MM.1S (cell line): ENCODE results near the gene ATXN10.

ENCODE experiments used
- DNase-seq: peaks from one replicate; pipeline ENCODE4 v3.0.0-alpha.2; 2015
- H2AFZ ChIP-seq: fragments of 300-600 bp; sonication (generic); 2 replicates; pipeline ENCODE4 v1.6.0; 2016; ENCODE audit warnings: antibody characterized with exemption, low read length
- H3F3A ChIP-seq: fragments of 300-600 bp; sonication (generic); 2 replicates; pipeline ENCODE4 v1.6.1; 2016; ENCODE audit warnings: mild to moderate bottlenecking, antibody characterized with exemption, low read length, moderate library complexity, mixed read lengths; ENCODE audit not compliant: insufficient read depth
- H3K27ac ChIP-seq: fragments of 300-600 bp; sonication (generic); 2 replicates; pipeline ENCODE4 v1.5.1; 2016; ENCODE audit warnings: mild to moderate bottlenecking, low read length
- H3K27me3 ChIP-seq: fragments of 300-600 bp; sonication (generic); replicated peaks from 2 replicates; pipeline ENCODE4 v1.6.0; 2016; ENCODE audit warnings: low read length; ENCODE audit not compliant: insufficient read depth
- H3K36me3 ChIP-seq: fragments of 300-600 bp; sonication (generic); replicated peaks from 2 replicates; pipeline ENCODE4 v1.6.1; 2016; ENCODE audit warnings: mild to moderate bottlenecking, low read length, mixed read lengths; ENCODE audit not compliant: insufficient read depth
- H3K4me1 ChIP-seq: fragments of 300-600 bp; sonication (generic); 2 replicates; pipeline ENCODE4 v1.6.1; 2016; ENCODE audit warnings: low read length, mixed read lengths
- H3K4me2 ChIP-seq: fragments of 300-600 bp; sonication (generic); 2 replicates; pipeline ENCODE4 v1.6.0; 2016; ENCODE audit warnings: low read depth, low read length
- H3K4me3 ChIP-seq: fragments of 300-600 bp; sonication (generic); 2 replicates; pipeline ENCODE4 v1.5.1; 2016; ENCODE audit warnings: low read length, mixed read lengths
- H3K79me2 ChIP-seq: fragments of 300-600 bp; sonication (generic); 2 replicates; pipeline ENCODE4 v1.6.1; 2016; ENCODE audit warnings: mixed run types, low read length, mixed read lengths
- H3K9ac ChIP-seq: fragments of 300-600 bp; sonication (generic); 2 replicates; pipeline ENCODE4 v1.6.1; 2016; ENCODE audit warnings: low read length, mixed read lengths
- H3K9me2 ChIP-seq: fragments of 300-600 bp; sonication (generic); replicated peaks from 2 replicates; pipeline ENCODE4 v1.6.1; 2016; ENCODE audit warnings: mild to moderate bottlenecking, low read length, mixed read lengths; ENCODE audit not compliant: insufficient read depth
- H3K9me3 ChIP-seq: fragments of 300-600 bp; sonication (generic); replicated peaks from 2 replicates; pipeline ENCODE4 v1.6.1; 2016; ENCODE audit warnings: mild to moderate bottlenecking, low read length, mixed read lengths; ENCODE audit not compliant: insufficient read depth
- H4K20me1 ChIP-seq: fragments of 300-600 bp; sonication (generic); 2 replicates; pipeline ENCODE4 v1.6.1; 2016; ENCODE audit warnings: mild to moderate bottlenecking, low read length, moderate library complexity, mixed read lengths; ENCODE audit not compliant: insufficient read depth
- CTCF ChIP-seq: fragments of 300-600 bp; sonication (generic); IDR thresholded peaks from 2 replicates; pipeline ENCODE4 v1.5.1; 2016; ENCODE audit warnings: antibody characterized with exemption, low read length, mixed read lengths
- EZH2 ChIP-seq: fragments of 300-600 bp; sonication (generic); optimal IDR thresholded peaks from 2 replicates; pipeline ENCODE3; 2017; ENCODE audit warnings: low read depth, mild to moderate bottlenecking, antibody characterized with exemption, low read length, mixed read lengths
- EZH2phosphoT487 ChIP-seq: fragments of 300-600 bp; sonication (generic); IDR thresholded peaks from 2 replicates; pipeline ENCODE4 v1.6.1; 2018; ENCODE audit warnings: antibody characterized with exemption, low read length

Gene ATXN10

GRCh38 chr22:45777852-45778375 lies 106.3 kb downstream of the ATXN10 start:
- no peak for DNase-seq

GRCh38 chr22:45781459-45781858 lies 109.8 kb downstream of the ATXN10 start:
- no peak overlapping the region for H3K4me3 ChIP-seq
- H3K9me2 ChIP-seq, result no peaks in the 10 kb centered on the region
- H3F3A ChIP-seq, result peaks cover 14% of the 10 kb centered on the region
- no peak for DNase-seq
- H2AFZ ChIP-seq, result no peak overlapping the region
- no peak overlapping the region for H3K27ac ChIP-seq
- H3K9ac ChIP-seq, result no peak overlapping the region
- H3K4me2 ChIP-seq, result no peak overlapping the region
- no peak for TF ChIP-seq EZH2phosphoT487
- TF ChIP-seq EZH2, result no peak
- TF ChIP-seq CTCF, result no peak
- H3K27me3 ChIP-seq, result no peaks in the 10 kb centered on the region
- H3K9me3 ChIP-seq, result no peaks in the 10 kb centered on the region
- no peaks in the 10 kb centered on the region for H4K20me1 ChIP-seq
- no peaks in the 10 kb centered on the region for H3K36me3 ChIP-seq
- peaks cover 16% of the 10 kb centered on the region for H3K79me2 ChIP-seq
- peaks cover 33% of the 10 kb centered on the region for H3K4me1 ChIP-seq

More at GRCh38 chr22:45777852-45778375, 106.3 kb downstream of the ATXN10 start:
- H3K4me2 ChIP-seq, result no peak overlapping the region
- H3K9me3 ChIP-seq, result no peaks in the 10 kb centered on the region
- no peak overlapping the region for H2AFZ ChIP-seq
- H3K36me3 ChIP-seq, result no peaks in the 10 kb centered on the region
- H3K4me3 ChIP-seq, result no peak overlapping the region
- H3K4me1 ChIP-seq, result no peaks in the 10 kb centered on the region
- H3K27me3 ChIP-seq, result no peaks in the 10 kb centered on the region
- no peaks in the 10 kb centered on the region for H3F3A ChIP-seq
- no peak overlapping the region for H3K9ac ChIP-seq
- H3K9me2 ChIP-seq, result no peaks in the 10 kb centered on the region
- H3K79me2 ChIP-seq, result peaks cover 16% of the 10 kb centered on the region; the same call in 1 of the 2 replicates
- no peaks in the 10 kb centered on the region for H4K20me1 ChIP-seq
- H3K27ac ChIP-seq, result no peak overlapping the region
- no peak for TF ChIP-seq CTCF
- TF ChIP-seq EZH2phosphoT487, result no peak

- DNase-seq, result no peak
Observed at GRCh38 chr22:45781966-45782365, 110.3 kb downstream of the ATXN10 start.

More at GRCh38 chr22:45781966-45782365, 110.3 kb downstream of the ATXN10 start:
- Histone ChIP-seq H3K9me3 (no peaks in the 10 kb centered on the region), H2AFZ (no peak overlapping the region), H3K27me3 (no peaks in the 10 kb centered on the region), H3K27ac (no peak overlapping the region), H3K4me1 (peaks cover 33% of the 10 kb centered on the region), H3F3A (peaks cover 14% of the 10 kb centered on the region), H3K9ac (no peak overlapping the region), H3K36me3 (no peaks in the 10 kb centered on the region), H4K20me1 (no peaks in the 10 kb centered on the region), H3K9me2 (no peaks in the 10 kb centered on the region), H3K79me2 (peaks cover 18% of the 10 kb centered on the region), H3K4me2 (no peak overlapping the region), H3K4me3 (no peak overlapping the region)
- TF ChIP-seq EZH2phosphoT487 (no peak), EZH2 (no peak), CTCF (no peak)
